ENCODE data around the gene FAM240A.

The FAM240A gene

DNA sequence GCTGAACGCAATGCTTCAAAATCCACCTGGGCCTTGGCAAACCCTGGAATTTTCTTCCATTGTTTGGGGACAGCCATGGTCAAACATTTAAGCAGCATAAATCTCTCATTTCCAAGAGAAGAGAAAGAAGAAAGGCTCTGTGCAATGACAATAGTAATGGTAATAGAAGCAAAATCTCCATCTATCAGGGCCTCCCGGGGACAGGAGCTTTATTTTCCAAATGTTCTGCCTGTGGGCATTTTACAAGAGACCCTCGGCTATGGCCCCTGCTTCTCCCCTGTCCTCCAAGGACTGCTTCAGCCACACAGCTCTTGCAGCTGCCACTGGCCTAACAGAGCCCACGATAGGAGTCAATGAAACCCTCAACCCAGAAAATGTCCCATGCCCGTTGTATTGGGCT lies 12.7 kb upstream of the FAM240A start:
- H4K20me1 ChIP-seq = no peaks in the 10 kb centered on the region
- no peaks in the 10 kb centered on the region for H3K9me3 ChIP-seq (replicated peaks in 1 of 11)
- H3K27me3 ChIP-seq = no peaks in the 10 kb centered on the region
- no peaks in the 10 kb centered on the region for H3K36me3 ChIP-seq
- H3K4me2 ChIP-seq = no peak overlapping the region
- no peak overlapping the region for H3K9ac ChIP-seq
- no peak overlapping the region for H3K27ac ChIP-seq
- H3K4me1 ChIP-seq = peaks cover 0 to 29% (median 0%) of the 10 kb centered on the region in 10 experiments; a peak in 6 of 20 replicates
- no peak for TF ChIP-seq Cebpa-rat (IDR thresholded peaks at IDR 0.05)
- H3K4me3 ChIP-seq = no peak overlapping the region

DNA sequence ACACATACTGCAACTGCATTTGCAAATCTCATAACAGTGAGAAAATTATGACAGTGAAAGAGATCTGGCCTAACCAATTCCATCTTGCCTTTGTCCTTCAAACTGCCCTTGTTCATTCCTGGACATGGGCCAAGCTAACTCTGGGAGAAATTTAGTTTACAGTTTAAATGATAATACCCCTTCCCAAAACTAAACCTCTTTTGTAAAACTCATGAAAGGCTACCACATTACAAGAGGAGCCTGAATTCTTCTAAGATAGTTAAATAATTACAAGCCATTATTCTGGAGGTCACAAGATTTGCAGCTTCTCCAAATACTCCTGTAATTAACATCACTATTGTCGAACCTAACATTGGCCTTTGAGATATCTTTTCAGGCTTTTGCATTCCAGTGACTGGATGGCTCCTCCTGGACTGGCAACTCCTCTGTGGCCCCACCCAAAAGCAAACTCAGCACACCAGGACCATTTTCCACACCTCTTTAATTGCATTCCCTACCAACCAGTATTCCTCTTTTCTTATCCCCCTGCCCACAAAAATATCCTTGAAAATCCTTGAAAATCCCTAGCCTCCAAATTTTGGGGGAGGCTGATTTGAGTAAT lies 8.8 kb upstream of the FAM240A start:
- Histone ChIP-seq H3K36me3 (no peaks in the 10 kb centered on the region), H3K4me3 (no peak overlapping the region), H3K4me2 (peak overlapping the region in 3 of 11 experiments; percentile 14 to 72 (median 35); a peak in 5 of 22 replicates), H3K4me1 (peaks cover 0 to 51% (median 0%) of the 10 kb centered on the region in 10 experiments; a peak in 6 of 20 replicates), H3K9ac (no peak overlapping the region), H3K9me3 (replicated peaks in 1 of 11) (no peaks in the 10 kb centered on the region), H3K27ac (peak overlapping the region in 2 of 11 experiments; percentile 7 to 36; a peak in 2 of 22 replicates), H3K27me3 (no peaks in the 10 kb centered on the region), H4K20me1 (no peaks in the 10 kb centered on the region)
- no peak for TF ChIP-seq Cebpa-rat (IDR thresholded peaks at IDR 0.05)

DNA sequence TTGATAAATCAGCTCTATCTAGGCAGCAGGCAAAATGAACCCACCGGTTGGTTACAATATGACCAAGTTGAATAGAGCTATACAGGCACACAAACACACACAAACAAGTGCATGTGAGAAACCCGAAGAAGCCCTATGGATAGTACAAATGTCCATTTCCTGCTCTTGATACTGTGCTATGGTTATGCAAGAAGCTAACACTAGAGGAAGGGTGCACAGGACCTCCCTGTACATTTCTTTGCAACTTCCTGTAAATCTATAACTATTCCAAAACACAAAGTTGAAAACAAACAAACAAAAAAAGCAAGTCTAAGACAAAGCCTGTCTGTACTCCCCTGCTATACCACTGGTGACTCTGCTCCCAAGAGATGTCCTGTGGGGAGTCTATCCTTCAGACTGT lies 8.2 kb upstream of the FAM240A start:
- no peaks in the 10 kb centered on the region for H3K9me3 ChIP-seq (replicated peaks in 1 of 11)
- H3K27ac ChIP-seq = peak overlapping the region in 1 of 11 experiments; percentile 36; a peak in 2 of 22 replicates
- H4K20me1 ChIP-seq = no peaks in the 10 kb centered on the region
- peaks cover 0 to 53% (median 0%) of the 10 kb centered on the region in 10 experiments; a peak in 6 of 20 replicates for H3K4me1 ChIP-seq
- no peak overlapping the region for H3K4me3 ChIP-seq
- no peaks in the 10 kb centered on the region for H3K36me3 ChIP-seq
- no peaks in the 10 kb centered on the region for H3K27me3 ChIP-seq
- no peak overlapping the region for H3K9ac ChIP-seq
- TF ChIP-seq Cebpa-rat (IDR thresholded peaks at IDR 0.05) = no peak
- peak overlapping the region in 4 of 11 experiments; percentile 14 to 72 (median 26); a peak in 5 of 22 replicates for H3K4me2 ChIP-seq

DNA sequence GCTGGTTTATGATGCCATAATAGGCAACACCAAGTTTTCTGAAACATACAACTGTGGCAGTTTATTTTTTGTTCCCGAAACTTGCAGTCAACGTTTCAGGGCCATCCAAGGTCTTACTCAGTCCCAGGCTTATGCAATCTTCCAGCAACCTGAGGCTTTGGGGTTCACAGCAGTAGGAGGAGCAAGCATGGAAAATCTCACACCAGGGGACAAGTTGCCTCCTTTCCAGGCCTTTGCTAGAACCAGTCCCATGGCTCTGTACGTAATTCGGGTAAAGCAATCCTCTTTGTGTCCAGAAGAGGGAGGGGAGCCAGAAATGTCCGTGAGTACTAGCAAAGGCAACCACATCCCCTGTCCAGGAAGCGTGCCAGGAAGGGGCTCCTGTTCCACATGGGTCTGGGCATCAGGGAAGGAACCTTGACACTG lies 4.7 kb upstream of the FAM240A start:
- peak overlapping the region in 3 of 11 experiments; percentile 56 to 78 (median 68); a peak in 5 of 22 replicates for H3K27ac ChIP-seq
- no peak for TF ChIP-seq Cebpa-rat (IDR thresholded peaks at IDR 0.05)
- no peak overlapping the region for H3K9ac ChIP-seq
- H3K4me3 ChIP-seq = no peak overlapping the region
- no peaks in the 10 kb centered on the region for H4K20me1 ChIP-seq
- H3K4me1 ChIP-seq = peaks cover 0 to 80% (median 0%) of the 10 kb centered on the region in 10 experiments; a peak in 7 of 20 replicates
- no peaks in the 10 kb centered on the region for H3K27me3 ChIP-seq
- peak overlapping the region in 3 of 11 experiments; percentile 11 to 58 (median 54); a peak in 5 of 22 replicates for H3K4me2 ChIP-seq
- no peaks in the 10 kb centered on the region for H3K36me3 ChIP-seq
- H3K9me3 ChIP-seq (replicated peaks in 1 of 11) = no peaks in the 10 kb centered on the region

DNA sequence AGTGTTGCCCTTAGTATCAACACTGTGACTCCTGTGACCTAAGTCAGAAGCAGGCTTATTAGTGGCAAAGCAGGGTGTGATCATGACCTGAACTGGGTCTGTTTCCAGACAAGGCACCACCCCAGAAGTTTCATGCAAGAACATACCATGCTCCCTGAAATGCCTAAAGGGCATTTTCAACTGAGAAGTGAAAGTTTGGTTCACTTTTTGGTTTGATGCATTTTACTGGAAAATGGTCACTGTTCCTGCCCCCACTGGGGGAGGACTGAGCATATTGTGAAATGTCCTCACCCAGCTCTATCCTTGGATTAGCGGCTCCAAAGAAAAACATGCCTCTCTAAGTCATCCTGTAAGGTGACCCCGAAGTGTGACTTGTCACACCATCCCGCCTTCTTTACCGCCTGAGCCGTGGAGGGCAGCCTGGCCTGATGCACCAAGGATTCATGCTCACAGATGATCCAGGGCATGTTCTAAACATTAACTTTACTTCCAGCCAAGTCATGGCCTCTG lies 3.1 kb upstream of the FAM240A start:
- peak overlapping the region in 4 of 11 experiments; percentile 27 to 78 (median 62); a peak in 6 of 22 replicates for H3K27ac ChIP-seq
- H3K4me2 ChIP-seq = peak overlapping the region in 3 of 11 experiments; percentile 54 to 68 (median 58); a peak in 6 of 22 replicates
- peaks cover 0 to 67% (median 0%) of the 10 kb centered on the region in 10 experiments; a peak in 7 of 20 replicates for H3K4me1 ChIP-seq
- no peaks in the 10 kb centered on the region for H3K9me3 ChIP-seq (replicated peaks in 1 of 11)
- no peak overlapping the region for H3K4me3 ChIP-seq
- no peaks in the 10 kb centered on the region for H3K27me3 ChIP-seq
- TF ChIP-seq Cebpa-rat (IDR thresholded peaks at IDR 0.05) = 0 out of 22 replicates have a peak, but pooled peaks of 2 of the 11 experiments have one; percentile 10 to 20
- H4K20me1 ChIP-seq = no peaks in the 10 kb centered on the region
- peak overlapping the region in 3 of 11 experiments; percentile 20 to 37 (median 26); a peak in 2 of 22 replicates for H3K9ac ChIP-seq
- H3K36me3 ChIP-seq = no peaks in the 10 kb centered on the region

DNA sequence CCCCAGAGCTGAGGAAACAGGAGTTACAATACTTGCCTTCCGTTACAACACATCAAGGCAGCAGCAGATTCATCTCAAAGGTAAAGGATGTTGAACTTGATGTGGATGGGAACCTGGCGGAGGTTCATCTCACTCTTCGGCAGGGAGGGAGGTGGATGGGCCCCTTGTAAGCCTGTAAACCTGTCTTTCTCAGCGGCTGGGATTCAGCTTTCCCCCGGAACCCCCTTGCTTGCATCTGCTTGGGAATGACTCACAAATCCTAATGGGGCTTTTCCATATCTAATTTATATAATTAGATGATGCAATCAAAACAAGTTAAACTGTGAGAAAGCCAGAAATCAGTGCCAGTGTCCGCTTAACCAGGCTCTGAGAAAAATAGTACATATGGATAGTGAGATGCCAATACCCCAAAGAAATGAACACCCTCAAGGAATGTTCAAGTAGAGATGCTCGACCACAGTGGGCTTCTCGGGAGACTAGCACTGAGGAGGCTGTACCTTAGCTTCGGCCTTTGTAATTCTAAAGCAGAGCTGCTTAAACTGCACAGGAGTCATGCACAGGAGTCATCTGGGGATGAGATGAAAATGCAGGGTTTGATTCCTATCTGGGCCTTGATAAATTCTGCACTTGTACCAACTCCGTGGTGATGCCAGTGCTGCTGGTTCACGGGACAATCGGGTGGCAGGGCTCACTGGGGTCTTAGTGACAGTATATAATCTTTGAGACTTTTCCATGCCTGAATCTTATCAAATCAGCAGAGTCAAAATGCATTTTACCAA lies 2.2 kb upstream of the FAM240A start:
- Histone ChIP-seq H3K4me3 (no peak overlapping the region), H3K9me3 (replicated peaks in 1 of 11) (no peaks in the 10 kb centered on the region), H3K4me1 (peaks cover 0 to 59% (median 0%) of the 10 kb centered on the region in 10 experiments; a peak in 7 of 20 replicates), H4K20me1 (no peaks in the 10 kb centered on the region), H3K27ac (peak overlapping the region in 4 of 11 experiments; percentile 27 to 78 (median 62); a peak in 7 of 22 replicates), H3K36me3 (no peaks in the 10 kb centered on the region), H3K9ac (peak overlapping the region in 3 of 11 experiments; percentile 20 to 37 (median 26); a peak in 2 of 22 replicates), H3K4me2 (peak overlapping the region in 3 of 11 experiments; percentile 54 to 68 (median 58); a peak in 6 of 22 replicates), H3K27me3 (no peaks in the 10 kb centered on the region)
- 0 out of 22 replicates have a peak, but pooled peaks of 1 of the 11 experiments have one; percentile 34 for TF ChIP-seq Cebpa-rat (IDR thresholded peaks at IDR 0.05)

DNA sequence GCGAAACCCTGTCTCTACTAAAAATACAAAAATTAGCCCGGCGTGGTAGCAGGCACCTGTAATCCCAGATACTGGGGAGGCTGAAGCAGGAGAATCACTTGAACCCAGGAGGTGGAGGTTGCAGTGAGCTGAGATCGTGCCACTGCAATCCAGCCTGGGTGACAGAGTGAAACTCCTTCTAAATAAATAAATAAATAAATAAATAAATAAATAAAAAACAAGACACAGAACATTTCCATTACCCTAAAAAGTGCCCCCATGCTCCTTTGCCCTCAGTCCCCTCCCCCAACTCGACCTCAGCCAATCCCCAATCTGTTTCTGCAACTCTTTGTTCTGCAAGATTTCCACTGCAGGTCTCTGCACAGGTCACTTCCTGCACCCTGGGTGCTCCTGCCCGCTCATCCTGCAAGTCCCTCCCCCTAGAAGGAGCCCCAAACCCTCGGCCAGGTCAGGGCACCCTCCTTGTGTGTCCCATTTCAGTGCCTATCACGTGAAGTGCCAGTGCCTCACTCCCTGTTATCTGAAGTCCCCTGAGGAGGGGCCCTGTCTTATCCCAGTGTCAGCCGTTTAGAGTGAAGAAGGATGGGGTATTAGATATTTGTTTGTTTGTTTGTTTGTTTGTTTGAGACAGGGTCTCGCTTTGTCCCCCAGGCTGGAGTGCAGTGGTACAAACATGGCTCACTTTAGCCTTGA lies 1.1 kb downstream of the FAM240A start:
- H3K4me2 ChIP-seq = no peak overlapping the region
- no peaks in the 10 kb centered on the region for H3K9me3 ChIP-seq (replicated peaks in 1 of 11)
- H3K4me3 ChIP-seq = no peak overlapping the region
- H3K9ac ChIP-seq = no peak overlapping the region
- no peak overlapping the region for H3K27ac ChIP-seq
- H3K27me3 ChIP-seq = no peaks in the 10 kb centered on the region
- no peaks in the 10 kb centered on the region for H4K20me1 ChIP-seq
- peaks cover 0 to 34% (median 0%) of the 10 kb centered on the region in 10 experiments; a peak in 7 of 20 replicates for H3K4me1 ChIP-seq
- no peaks in the 10 kb centered on the region for H3K36me3 ChIP-seq
- TF ChIP-seq Cebpa-rat (IDR thresholded peaks at IDR 0.05) = no peak

DNA sequence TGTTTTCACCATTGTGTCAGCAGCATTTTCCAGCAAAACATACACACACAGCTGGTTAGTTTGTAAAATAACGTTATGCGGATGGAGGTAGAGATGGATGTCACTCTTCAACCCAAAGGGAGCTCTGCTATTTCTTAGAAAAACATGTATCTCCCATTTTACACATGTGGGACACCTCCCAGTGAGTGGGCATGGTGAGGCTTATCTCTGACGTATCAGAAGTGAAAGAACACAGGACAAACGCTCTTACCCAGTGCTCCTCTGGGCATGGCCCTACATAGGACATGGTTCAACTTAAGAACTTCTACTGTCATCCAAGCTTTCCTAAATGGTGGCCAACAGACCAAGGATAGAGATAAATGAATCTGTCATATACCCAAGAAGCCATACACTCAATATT lies 2.1 kb downstream of the FAM240A start:
- Histone ChIP-seq H3K27me3 (no peaks in the 10 kb centered on the region), H4K20me1 (no peaks in the 10 kb centered on the region), H3K27ac (no peak overlapping the region), H3K9ac (no peak overlapping the region), H3K4me1 (peaks cover 0 to 26% (median 0%) of the 10 kb centered on the region in 10 experiments; a peak in 7 of 20 replicates), H3K36me3 (no peaks in the 10 kb centered on the region), H3K4me3 (no peak overlapping the region), H3K9me3 (replicated peaks in 1 of 11) (no peaks in the 10 kb centered on the region), H3K4me2 (no peak overlapping the region)
- TF ChIP-seq Cebpa-rat (IDR thresholded peaks at IDR 0.05) = no peak

Data from BLaER1 treated with 17β-estradiol and CSF1 and Interleukin-3, amounts not matched to agents 10 nM and 100 nM (cell line).